H1 (cell line): ENCODE data around the gene CIT. TPM values are rescaled to one million over a fixed set of nuclear protein-coding genes. Genes with fewer than 3 reads are reported as not detected.
A peak's percentile ranks its signal among the peaks of the same experiment; 100 is the strongest.

Experiments used
- microRNA counts: library from miRNA; unstranded; fragments of <30 nt; microRNA quantifications from one replicate; lab custom pipeline; 2015
- microRNA-seq, 2 experiments: library from miRNA; unstranded; fragments of <30 nt; microRNA quantifications; one replicate each; pipeline versions ENCODE4 to v1.2.0, GENCODE V29; 2016 to 2020; ENCODE audit warnings: borderline microRNAs expressed in 2 of 2, borderline number of aligned reads in 2 of 2, borderline replicate concordance in 1 of 2
- polyA plus RNA-seq, 7 experiments: library from polyadenylated mRNA; depleted of rRNA in 3 of 7; stranded (reverse) in 5 of 7; unstranded in 2 of 7; fragments of >200 nt in 5 of 7; fragments of 200-250 nt in 2 of 7; gene quantifications; 1 replicate in 5 of 7; 2 replicates in 1 of 7; 4 replicates in 1 of 7; pipeline versions ENCODE4 v1.2.1 to v1.2.3, GENCODE V29; 2011 to 2013; ENCODE audit warnings: missing spikeins in 2 of 7, mixed read lengths in 2 of 7
- total RNA-seq: library from RNA; stranded (reverse); fragmentation: NEBNext Ultra II Directional; extraction: Animal tissue kit (Norgen Biotek cat#: 25700); gene quantifications from 2 replicates; pipeline ENCODE4 v1.2.1, GENCODE V29; 2021

The CIT gene
- total and polyA plus RNA-seq, 2 of the 8 experiments (the other 6 are each of a cell fraction or from before 2014, with no cell fraction given), result 17.1 to 60.9 TPM

MicroRNAs encoded within 50 kb of the gene (microRNA counts, 767-probe panel; counts per million panel counts)
- 879 counts per million, percentile 95 among the panel's probes with 10 or more counts for microRNA hsa-miR-1178 (lab: Ali Mortazavi, UCI)

Small RNAs within 50 kb of the gene (microRNA-seq; reads per million reads assigned to microRNA genes)
- gene MIR1178, result 0 reads per million in 2 experiments

Other genes with a start within 250 kb of the CIT start
- gene PRKAB1, start 209.2 kb downstream of the CIT start, total RNA-seq, result 24.0 and 24.3 TPM in 2 replicates
- 32.1 and 33.7 TPM in 2 replicates for gene PRKAB1, start 209.2 kb downstream of the CIT start, polyA plus RNA-seq (2011; rRNA removed)
- gene BICDL1, start 111.9 kb upstream of the CIT start, total RNA-seq, result 25.9 and 26.9 TPM in 2 replicates
- 17.2 and 18.4 TPM in 2 replicates for gene BICDL1, start 111.9 kb upstream of the CIT start, polyA plus RNA-seq (2011; rRNA removed)
- gene RAB35, start 239.4 kb upstream of the CIT start, total RNA-seq, result 39.0 and 45.7 TPM in 2 replicates
- 33.4 and 45.8 TPM in 2 replicates for gene RAB35, start 239.4 kb upstream of the CIT start, polyA plus RNA-seq (2011; rRNA removed)